ENCODE results near the gene FOXS1.
A peak's percentile ranks its signal among the peaks of the same experiment; 100 is the strongest.

The FOXS1 gene

GRCh38 chr20:31861135-31861384 lies 15.7 kb upstream of the FOXS1 start:
- DNase-seq (ENCODE audit: low spot score) = no peak

GRCh38 chr20:31860390-31861134 lies 15.2 kb upstream of the FOXS1 start:
- no peak for DNase-seq (ENCODE audit: low spot score)

- DNase-seq (ENCODE audit: low spot score) = no peak
Measured at GRCh38 chr20:31859998-31860380, 14.6 kb upstream of the FOXS1 start.

GRCh38 chr20:31859266-31859997 lies 14.0 kb upstream of the FOXS1 start:
- no peak for DNase-seq (ENCODE audit: low spot score)

- DNase-seq (ENCODE audit: low spot score) = no peak
Measured at GRCh38 chr20:31858760-31859083, 13.3 kb upstream of the FOXS1 start.

GRCh38 chr20:31857861-31858759 lies 12.7 kb upstream of the FOXS1 start:
- no peak for DNase-seq (ENCODE audit: low spot score)

- DNase-seq (ENCODE audit: low spot score) = no peak
Measured at GRCh38 chr20:31856516-31856915, 11.1 kb upstream of the FOXS1 start.

- no peak for DNase-seq (ENCODE audit: low spot score)
Measured at GRCh38 chr20:31853481-31853880, 8.1 kb upstream of the FOXS1 start.

- DNase-seq (ENCODE audit: low spot score) = no peak
Measured at GRCh38 chr20:31851240-31851955, 6.0 kb upstream of the FOXS1 start.

- no peak for DNase-seq (ENCODE audit: low spot score)
Measured at GRCh38 chr20:31849306-31849930, 4.0 kb upstream of the FOXS1 start.

GRCh38 chr20:31848088-31848999 lies 2.9 kb upstream of the FOXS1 start:
- DNase-seq (ENCODE audit: low spot score) = no peak

- DNase-seq (ENCODE audit: low spot score) = no peak
Measured at GRCh38 chr20:31846793-31847138, 1.4 kb upstream of the FOXS1 start.

- no peak for DNase-seq (ENCODE audit: low spot score)
Measured at GRCh38 chr20:31844737-31845299, 586 bp downstream of the FOXS1 start.

GRCh38 chr20:31843881-31844280 lies 1.5 kb downstream of the FOXS1 start:
- no peak for DNase-seq (ENCODE audit: low spot score)

- DNase-seq (ENCODE audit: low spot score) = no peak
Measured at GRCh38 chr20:31843288-31843687, 2.1 kb downstream of the FOXS1 start.

- DNase-seq (ENCODE audit: low spot score) = peak; percentile 61
Measured at GRCh38 chr20:31842471-31843157, 2.8 kb downstream of the FOXS1 start.

- DNase-seq (ENCODE audit: low spot score) = peak; percentile 43
Measured at GRCh38 chr20:31841928-31842327, 3.5 kb downstream of the FOXS1 start.

GRCh38 chr20:31840906-31841816 lies 4.2 kb downstream of the FOXS1 start:
- DNase-seq (ENCODE audit: low spot score) = no peak

Measured in kidney capillary endothelial cell (primary cell).